H1 (cell line): ENCODE measurements around the gene TXNRD3. TPM values are rescaled to one million over a fixed set of nuclear protein-coding genes. Genes with fewer than 3 reads are reported as not detected.

Source experiments
- BRCA1 ChIP-seq: IDR thresholded peaks from 2 replicates; pipeline ENCODE4 v1.6.1; 2012; ENCODE audit warnings: low read depth, low read length, improper control_type of control experiment
- NANOG ChIP-seq: IDR thresholded peaks from 2 replicates; pipeline ENCODE4 v1.6.1; 2011; ENCODE audit warnings: low read length, low read depth, mild to moderate bottlenecking, inconsistent platforms; ENCODE audit not compliant: insufficient read depth, poor library complexity, severe bottlenecking
- polyA plus RNA-seq, 7 experiments: library from polyadenylated mRNA; depleted of rRNA in 3 of 7; stranded (reverse) in 5 of 7; unstranded in 2 of 7; fragments of >200 nt in 5 of 7; fragments of 200-250 nt in 2 of 7; gene quantifications; 1 replicate in 5 of 7; 2 replicates in 1 of 7; 4 replicates in 1 of 7; pipeline versions ENCODE4 v1.2.1 to v1.2.3, GENCODE V29; 2011 to 2013; ENCODE audit warnings: missing spikeins in 2 of 7, mixed read lengths in 2 of 7
- total RNA-seq: library from RNA; stranded (reverse); fragmentation: NEBNext Ultra II Directional; extraction: Animal tissue kit (Norgen Biotek cat#: 25700); gene quantifications from 2 replicates; pipeline ENCODE4 v1.2.1, GENCODE V29; 2021
- TF ChIP-seq, protein P1 (sequence below): fragments of 300-600 bp; sonication (generic); IDR thresholded peaks from 2 replicates; pipeline ENCODE4 v1.7.1; 2012; ENCODE audit warnings: low read length, moderate library complexity, mild to moderate bottlenecking, inconsistent platforms; ENCODE audit not compliant: insufficient replicate concordance
- TF ChIP-seq, protein P2 (sequence below): IDR thresholded peaks from 2 replicates; pipeline ENCODE4 v1.6.1; 2012; ENCODE audit warnings: low read length, inconsistent platforms

The TXNRD3 gene
- total and polyA plus RNA-seq, 2 of the 8 experiments (the other 6 are each of a cell fraction or from before 2014, with no cell fraction given): 3.4 to 4.3 TPM

DNA sequence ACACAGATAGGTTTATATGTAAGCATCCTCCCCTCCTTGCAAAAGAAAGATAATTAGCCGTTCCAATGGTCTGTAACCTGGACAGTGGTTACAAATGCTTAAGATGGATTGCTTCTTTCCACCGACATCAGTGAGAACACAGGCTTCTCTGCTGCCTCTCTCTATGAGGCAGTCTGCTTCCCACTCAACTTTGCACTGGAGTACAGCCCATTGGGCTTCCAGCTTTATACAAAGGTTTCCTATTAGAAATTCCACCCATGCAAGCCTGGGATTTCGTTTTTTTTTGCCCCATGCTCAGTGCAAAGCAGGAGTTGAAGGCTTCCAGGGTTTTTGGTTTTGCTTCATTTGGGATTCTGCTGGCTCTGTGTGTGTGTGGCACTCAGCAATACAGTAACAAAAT is 48.9 kb downstream of the TXNRD3 start (continued):
- TF ChIP-seq, protein P1, sequence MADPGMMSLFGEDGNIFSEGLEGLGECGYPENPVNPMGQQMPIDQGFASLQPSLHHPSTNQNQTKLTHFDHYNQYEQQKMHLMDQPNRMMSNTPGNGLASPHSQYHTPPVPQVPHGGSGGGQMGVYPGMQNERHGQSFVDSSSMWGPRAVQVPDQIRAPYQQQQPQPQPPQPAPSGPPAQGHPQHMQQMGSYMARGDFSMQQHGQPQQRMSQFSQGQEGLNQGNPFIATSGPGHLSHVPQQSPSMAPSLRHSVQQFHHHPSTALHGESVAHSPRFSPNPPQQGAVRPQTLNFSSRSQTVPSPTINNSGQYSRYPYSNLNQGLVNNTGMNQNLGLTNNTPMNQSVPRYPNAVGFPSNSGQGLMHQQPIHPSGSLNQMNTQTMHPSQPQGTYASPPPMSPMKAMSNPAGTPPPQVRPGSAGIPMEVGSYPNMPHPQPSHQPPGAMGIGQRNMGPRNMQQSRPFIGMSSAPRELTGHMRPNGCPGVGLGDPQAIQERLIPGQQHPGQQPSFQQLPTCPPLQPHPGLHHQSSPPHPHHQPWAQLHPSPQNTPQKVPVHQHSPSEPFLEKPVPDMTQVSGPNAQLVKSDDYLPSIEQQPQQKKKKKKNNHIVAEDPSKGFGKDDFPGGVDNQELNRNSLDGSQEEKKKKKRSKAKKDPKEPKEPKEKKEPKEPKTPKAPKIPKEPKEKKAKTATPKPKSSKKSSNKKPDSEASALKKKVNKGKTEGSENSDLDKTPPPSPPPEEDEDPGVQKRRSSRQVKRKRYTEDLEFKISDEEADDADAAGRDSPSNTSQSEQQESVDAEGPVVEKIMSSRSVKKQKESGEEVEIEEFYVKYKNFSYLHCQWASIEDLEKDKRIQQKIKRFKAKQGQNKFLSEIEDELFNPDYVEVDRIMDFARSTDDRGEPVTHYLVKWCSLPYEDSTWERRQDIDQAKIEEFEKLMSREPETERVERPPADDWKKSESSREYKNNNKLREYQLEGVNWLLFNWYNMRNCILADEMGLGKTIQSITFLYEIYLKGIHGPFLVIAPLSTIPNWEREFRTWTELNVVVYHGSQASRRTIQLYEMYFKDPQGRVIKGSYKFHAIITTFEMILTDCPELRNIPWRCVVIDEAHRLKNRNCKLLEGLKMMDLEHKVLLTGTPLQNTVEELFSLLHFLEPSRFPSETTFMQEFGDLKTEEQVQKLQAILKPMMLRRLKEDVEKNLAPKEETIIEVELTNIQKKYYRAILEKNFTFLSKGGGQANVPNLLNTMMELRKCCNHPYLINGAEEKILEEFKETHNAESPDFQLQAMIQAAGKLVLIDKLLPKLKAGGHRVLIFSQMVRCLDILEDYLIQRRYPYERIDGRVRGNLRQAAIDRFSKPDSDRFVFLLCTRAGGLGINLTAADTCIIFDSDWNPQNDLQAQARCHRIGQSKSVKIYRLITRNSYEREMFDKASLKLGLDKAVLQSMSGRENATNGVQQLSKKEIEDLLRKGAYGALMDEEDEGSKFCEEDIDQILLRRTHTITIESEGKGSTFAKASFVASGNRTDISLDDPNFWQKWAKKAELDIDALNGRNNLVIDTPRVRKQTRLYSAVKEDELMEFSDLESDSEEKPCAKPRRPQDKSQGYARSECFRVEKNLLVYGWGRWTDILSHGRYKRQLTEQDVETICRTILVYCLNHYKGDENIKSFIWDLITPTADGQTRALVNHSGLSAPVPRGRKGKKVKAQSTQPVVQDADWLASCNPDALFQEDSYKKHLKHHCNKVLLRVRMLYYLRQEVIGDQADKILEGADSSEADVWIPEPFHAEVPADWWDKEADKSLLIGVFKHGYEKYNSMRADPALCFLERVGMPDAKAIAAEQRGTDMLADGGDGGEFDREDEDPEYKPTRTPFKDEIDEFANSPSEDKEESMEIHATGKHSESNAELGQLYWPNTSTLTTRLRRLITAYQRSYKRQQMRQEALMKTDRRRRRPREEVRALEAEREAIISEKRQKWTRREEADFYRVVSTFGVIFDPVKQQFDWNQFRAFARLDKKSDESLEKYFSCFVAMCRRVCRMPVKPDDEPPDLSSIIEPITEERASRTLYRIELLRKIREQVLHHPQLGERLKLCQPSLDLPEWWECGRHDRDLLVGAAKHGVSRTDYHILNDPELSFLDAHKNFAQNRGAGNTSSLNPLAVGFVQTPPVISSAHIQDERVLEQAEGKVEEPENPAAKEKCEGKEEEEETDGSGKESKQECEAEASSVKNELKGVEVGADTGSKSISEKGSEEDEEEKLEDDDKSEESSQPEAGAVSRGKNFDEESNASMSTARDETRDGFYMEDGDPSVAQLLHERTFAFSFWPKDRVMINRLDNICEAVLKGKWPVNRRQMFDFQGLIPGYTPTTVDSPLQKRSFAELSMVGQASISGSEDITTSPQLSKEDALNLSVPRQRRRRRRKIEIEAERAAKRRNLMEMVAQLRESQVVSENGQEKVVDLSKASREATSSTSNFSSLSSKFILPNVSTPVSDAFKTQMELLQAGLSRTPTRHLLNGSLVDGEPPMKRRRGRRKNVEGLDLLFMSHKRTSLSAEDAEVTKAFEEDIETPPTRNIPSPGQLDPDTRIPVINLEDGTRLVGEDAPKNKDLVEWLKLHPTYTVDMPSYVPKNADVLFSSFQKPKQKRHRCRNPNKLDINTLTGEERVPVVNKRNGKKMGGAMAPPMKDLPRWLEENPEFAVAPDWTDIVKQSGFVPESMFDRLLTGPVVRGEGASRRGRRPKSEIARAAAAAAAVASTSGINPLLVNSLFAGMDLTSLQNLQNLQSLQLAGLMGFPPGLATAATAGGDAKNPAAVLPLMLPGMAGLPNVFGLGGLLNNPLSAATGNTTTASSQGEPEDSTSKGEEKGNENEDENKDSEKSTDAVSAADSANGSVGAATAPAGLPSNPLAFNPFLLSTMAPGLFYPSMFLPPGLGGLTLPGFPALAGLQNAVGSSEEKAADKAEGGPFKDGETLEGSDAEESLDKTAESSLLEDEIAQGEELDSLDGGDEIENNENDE: no peak
- TF ChIP-seq, protein P2, sequence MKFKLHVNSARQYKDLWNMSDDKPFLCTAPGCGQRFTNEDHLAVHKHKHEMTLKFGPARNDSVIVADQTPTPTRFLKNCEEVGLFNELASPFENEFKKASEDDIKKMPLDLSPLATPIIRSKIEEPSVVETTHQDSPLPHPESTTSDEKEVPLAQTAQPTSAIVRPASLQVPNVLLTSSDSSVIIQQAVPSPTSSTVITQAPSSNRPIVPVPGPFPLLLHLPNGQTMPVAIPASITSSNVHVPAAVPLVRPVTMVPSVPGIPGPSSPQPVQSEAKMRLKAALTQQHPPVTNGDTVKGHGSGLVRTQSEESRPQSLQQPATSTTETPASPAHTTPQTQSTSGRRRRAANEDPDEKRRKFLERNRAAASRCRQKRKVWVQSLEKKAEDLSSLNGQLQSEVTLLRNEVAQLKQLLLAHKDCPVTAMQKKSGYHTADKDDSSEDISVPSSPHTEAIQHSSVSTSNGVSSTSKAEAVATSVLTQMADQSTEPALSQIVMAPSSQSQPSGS: no peak
- no peak for TF ChIP-seq BRCA1
- TF ChIP-seq NANOG: no peak
- TF ChIP-seq, all 59 proteins: peak for 0
